ENCODE results near the gene PVRIG. TPM values are rescaled to one million over a fixed set of nuclear protein-coding genes. Genes with fewer than 3 reads are reported as not detected.
"Not testable (repeated sequence)": the region's sequence is repeated elsewhere in the genome, so short reads cannot be mapped to it uniquely, and the experiment has no call there.

PVRIG gene
- total and polyA plus RNA-seq, 3 donors from 2014 or later, result 2.6 to 3.3 (median 3.0) TPM

DNA sequence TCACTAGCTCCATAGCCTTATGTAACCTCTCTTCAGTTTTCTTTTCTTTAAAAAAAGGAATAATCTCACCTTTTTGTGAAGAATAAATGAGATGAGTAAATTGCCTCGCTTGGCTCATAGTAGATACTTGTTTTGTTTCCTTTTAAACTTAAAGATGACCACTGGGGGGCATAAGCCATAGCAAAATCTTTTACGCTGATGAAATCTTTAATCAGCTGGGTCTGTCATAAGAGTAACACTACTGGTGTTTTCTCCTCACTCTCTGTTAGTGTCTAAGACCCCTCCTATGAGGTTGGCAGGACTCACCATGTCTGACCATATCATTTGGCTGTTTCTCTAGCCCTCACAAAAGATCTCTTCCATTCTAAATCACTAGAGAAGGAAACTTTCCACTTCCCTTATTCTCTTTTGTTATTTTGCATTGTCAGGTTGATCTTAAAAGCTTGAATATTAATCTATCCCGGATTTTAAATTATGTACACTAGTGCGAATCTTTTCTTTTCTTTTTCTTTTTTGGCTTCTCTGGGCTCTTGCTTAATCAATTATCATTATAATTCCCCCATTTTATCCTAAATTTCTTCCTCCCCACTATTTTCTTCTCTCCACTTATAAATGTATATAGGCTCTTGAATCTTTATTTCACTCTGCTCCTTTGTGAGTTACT lies 29.6 kb upstream of the PVRIG start:
- no peaks in the 10 kb centered on the region for H3K27me3 ChIP-seq
- no peaks in the 10 kb centered on the region for H3K36me3 ChIP-seq (ENCODE audit: low read depth, missing control alignments)
- H3K4me1 ChIP-seq, result no peaks in the 10 kb centered on the region
- no peaks in the 10 kb centered on the region for H3K9me3 ChIP-seq
- intact Hi-C loops (cut with DNase I; ENCODE audit: low total_unique reads), result no loop called here
- no peak overlapping the region for H3K4me3 ChIP-seq
- no peak overlapping the region for H3K27ac ChIP-seq
- WGBS, 2 donors, result 68 to 76% methylated on average over 4 of the region's 4 CpGs
- TF ChIP-seq, protein P1, sequence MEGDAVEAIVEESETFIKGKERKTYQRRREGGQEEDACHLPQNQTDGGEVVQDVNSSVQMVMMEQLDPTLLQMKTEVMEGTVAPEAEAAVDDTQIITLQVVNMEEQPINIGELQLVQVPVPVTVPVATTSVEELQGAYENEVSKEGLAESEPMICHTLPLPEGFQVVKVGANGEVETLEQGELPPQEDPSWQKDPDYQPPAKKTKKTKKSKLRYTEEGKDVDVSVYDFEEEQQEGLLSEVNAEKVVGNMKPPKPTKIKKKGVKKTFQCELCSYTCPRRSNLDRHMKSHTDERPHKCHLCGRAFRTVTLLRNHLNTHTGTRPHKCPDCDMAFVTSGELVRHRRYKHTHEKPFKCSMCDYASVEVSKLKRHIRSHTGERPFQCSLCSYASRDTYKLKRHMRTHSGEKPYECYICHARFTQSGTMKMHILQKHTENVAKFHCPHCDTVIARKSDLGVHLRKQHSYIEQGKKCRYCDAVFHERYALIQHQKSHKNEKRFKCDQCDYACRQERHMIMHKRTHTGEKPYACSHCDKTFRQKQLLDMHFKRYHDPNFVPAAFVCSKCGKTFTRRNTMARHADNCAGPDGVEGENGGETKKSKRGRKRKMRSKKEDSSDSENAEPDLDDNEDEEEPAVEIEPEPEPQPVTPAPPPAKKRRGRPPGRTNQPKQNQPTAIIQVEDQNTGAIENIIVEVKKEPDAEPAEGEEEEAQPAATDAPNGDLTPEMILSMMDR (IDR thresholded peaks at IDR 0.05), result peak in 2 of 3 experiments; percentile 23 to 53
- no peak for TF ChIP-seq POLR2A (IDR thresholded peaks at IDR 0.05)
- no peak for DNase-seq

DNA sequence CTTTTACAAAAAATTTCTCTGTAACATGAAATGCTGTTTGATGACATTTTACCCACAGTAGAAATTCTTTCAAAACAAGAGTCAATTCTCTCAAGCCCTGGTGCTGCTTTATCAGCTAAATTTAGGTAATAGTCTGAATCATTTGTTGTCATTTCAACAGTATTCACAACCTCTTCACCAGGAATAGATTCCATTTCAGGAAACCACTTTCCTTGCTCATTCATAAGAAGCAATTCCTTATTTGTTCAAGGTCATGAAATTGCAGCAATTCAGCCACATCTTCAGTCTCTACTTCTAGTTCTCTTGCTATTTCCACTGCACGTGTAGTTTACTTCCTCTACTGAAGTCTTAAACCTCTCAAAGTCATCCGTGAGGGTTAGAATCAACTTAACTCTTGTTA lies 28.0 kb upstream of the PVRIG start:
- no peak overlapping the region for H3K27ac ChIP-seq
- H3K27me3 ChIP-seq, result no peaks in the 10 kb centered on the region
- WGBS, 2 donors, result 40 to 61% methylated on average over 2 of the region's 2 CpGs
- no peak for DNase-seq
- TF ChIP-seq POLR2A (IDR thresholded peaks at IDR 0.05), result no peak
- TF ChIP-seq, protein P1 (IDR thresholded peaks at IDR 0.05), result no peak
- intact Hi-C loops (cut with DNase I; ENCODE audit: low total_unique reads), result no loop called here
- H3K9me3 ChIP-seq, result no peaks in the 10 kb centered on the region
- no peaks in the 10 kb centered on the region for H3K36me3 ChIP-seq (ENCODE audit: low read depth, missing control alignments)
- H3K4me1 ChIP-seq, result no peaks in the 10 kb centered on the region
- H3K4me3 ChIP-seq, result no peak overlapping the region

DNA sequence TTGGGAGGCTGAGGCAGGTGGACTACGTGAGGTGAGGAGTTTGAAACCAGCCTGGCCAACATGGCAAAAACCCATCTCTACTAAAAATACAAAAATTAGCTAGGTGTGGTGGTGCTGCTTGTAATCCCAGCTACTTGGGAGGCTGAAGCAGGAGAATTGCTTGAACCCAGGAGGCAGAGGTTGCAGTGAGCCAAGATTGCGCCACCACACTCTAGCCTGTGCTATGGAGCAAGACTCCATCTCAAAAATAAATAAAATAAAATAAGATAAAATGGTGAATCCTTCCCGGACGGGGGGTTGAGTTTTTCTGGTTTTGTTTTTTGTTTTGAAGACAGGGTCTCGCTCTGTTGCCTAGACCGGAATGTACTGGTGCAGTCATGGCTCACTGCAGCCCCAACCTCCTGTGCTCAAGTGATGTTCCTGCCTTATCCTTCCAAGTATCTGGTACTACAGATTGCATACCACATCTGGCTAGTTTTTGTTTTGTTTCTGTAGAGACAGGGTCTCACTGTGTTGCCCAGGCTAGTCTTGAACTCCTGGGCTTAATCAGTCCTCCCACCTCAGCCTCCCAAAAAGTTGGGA lies 27.4 kb upstream of the PVRIG start:
- H3K4me1 ChIP-seq; H3K4me3 ChIP-seq; DNase-seq; intact Hi-C loops (cut with DNase I; ENCODE audit: low total_unique reads); H3K9me3 ChIP-seq; H3K27me3 ChIP-seq; H3K36me3 ChIP-seq (ENCODE audit: low read depth, missing control alignments); H3K27ac ChIP-seq: not testable (repeated sequence)
- WGBS, 2 donors, result 93 to 95% methylated on average over 6 of the region's 6 CpGs

DNA sequence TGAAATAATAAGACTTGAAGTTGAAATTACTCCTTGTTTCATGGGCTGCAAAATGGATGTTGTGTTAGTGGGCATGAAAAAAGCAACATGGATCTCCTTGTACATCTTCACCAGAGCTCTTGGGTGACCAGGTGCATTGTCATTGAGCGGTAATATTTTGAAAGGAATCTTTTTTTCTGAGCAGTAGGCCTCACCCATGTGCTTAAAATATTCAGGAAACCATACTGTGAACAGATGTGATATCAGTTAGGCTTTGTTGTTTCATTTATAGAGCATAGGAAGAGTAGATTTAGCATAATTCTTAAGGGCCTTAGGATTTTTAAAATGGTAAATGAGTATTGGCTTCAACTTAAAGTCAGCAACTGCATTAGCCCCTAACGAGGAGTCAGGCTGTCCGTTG lies 26.8 kb upstream of the PVRIG start:
- H3K9me3 ChIP-seq, result no peaks in the 10 kb centered on the region
- H3K4me1 ChIP-seq, result no peaks in the 10 kb centered on the region
- no peak overlapping the region for H3K27ac ChIP-seq
- H3K4me3 ChIP-seq, result no peak overlapping the region
- no peak for DNase-seq
- TF ChIP-seq POLR2A (IDR thresholded peaks at IDR 0.05), result no peak
- TF ChIP-seq, protein P1 (IDR thresholded peaks at IDR 0.05), result no peak
- H3K27me3 ChIP-seq, result no peaks in the 10 kb centered on the region
- H3K36me3 ChIP-seq (ENCODE audit: low read depth, missing control alignments), result no peaks in the 10 kb centered on the region
- intact Hi-C loops (cut with DNase I; ENCODE audit: low total_unique reads), result no loop called here
- WGBS, 2 donors, result 82 to 94% methylated on average over 3 of the region's 3 CpGs

DNA sequence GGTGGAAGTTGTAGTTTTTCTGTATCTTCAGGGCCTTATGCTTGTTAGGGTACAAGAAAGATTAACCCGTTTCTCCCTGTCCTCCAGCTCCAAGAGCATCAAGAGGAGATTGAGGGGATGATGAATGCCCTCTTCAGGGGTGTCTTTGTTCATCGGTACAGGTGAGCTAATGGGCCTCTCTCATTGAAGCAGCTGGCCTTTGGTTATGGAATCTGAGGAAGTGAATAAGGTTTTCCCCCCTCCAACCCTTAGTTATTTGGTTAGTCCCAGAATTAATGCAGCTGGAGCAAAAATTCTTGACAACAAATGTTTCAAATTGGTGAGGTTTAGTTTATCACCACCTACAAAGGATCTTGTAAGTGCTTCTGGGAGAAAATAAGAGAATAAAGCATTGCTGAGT lies 24.5 kb upstream of the PVRIG start:
- H3K27me3 ChIP-seq, result no peaks in the 10 kb centered on the region
- intact Hi-C loops (cut with DNase I; ENCODE audit: low total_unique reads), result no loop called here

DNA sequence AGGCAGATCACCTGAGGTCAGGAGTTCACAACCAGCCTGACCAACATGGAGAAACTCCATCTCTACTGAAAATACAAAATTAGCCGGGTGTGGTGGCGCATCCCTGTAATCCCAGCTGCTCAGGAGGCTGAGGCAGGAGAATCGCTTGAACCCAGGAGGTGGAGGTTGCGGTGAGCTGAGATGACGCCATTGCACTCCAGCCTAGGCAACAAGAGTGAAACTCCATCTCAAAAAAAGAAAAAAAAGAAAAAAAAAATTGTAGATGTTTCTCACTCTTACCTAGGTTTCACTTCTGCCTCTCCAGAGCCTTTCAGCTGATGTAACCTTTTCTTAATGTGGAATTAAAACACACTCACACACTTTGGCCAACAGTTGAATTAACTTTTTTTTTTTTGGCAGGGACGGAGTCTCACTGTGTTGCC lies 23.8 kb upstream of the PVRIG start:
- DNase-seq; H3K4me3 ChIP-seq; H3K27ac ChIP-seq; H3K4me1 ChIP-seq; H3K27me3 ChIP-seq; intact Hi-C loops (cut with DNase I; ENCODE audit: low total_unique reads); H3K9me3 ChIP-seq; H3K36me3 ChIP-seq (ENCODE audit: low read depth, missing control alignments): not testable (repeated sequence)
- WGBS, 2 donors, result 94 to 96% methylated on average over 6 of the region's 6 CpGs

More for the DNA sequence above, 24.5 kb upstream of the PVRIG start:
- H3K36me3 ChIP-seq (ENCODE audit: low read depth, missing control alignments), result no peaks in the 10 kb centered on the region
- H3K4me1 ChIP-seq, result no peaks in the 10 kb centered on the region
- WGBS, 2 donors, result 81 to 83% methylated on average over 2 of the region's 2 CpGs
- no peak overlapping the region for H3K4me3 ChIP-seq
- H3K27ac ChIP-seq, result no peak overlapping the region
- no peak for DNase-seq
- TF ChIP-seq POLR2A (IDR thresholded peaks at IDR 0.05), result no peak
- TF ChIP-seq, protein P1 (IDR thresholded peaks at IDR 0.05), result no peak
- no peaks in the 10 kb centered on the region for H3K9me3 ChIP-seq

Data from testis (tissue), 3 donors.